Parathyroid adenoma (tissue), 2 donors: Measurements from ENCODE around the gene DYSF.

Experiments used
- H2AFZ ChIP-seq: fragments of 300-600 bp; sonication (generic); one replicate; pipeline ENCODE4 v1.7.0; 2017; ENCODE audit warnings: antibody characterized with exemption, mild to moderate bottlenecking
- H3K27ac ChIP-seq: fragments of 300-600 bp; sonication (generic); one replicate; pipeline ENCODE4 v1.7.0; 2017
- H3K27me3 ChIP-seq: fragments of 300-600 bp; sonication (generic); one replicate; pipeline ENCODE4 v1.7.0; 2017; ENCODE audit warnings: low read length; ENCODE audit not compliant: control insufficient read depth, insufficient read depth
- H3K36me3 ChIP-seq: fragments of 300-600 bp; sonication (generic); one replicate; pipeline ENCODE4 v1.7.0; 2017; ENCODE audit warnings: low read length; ENCODE audit not compliant: control insufficient read depth, insufficient read depth
- H3K4me1 ChIP-seq: fragments of 300-600 bp; sonication (generic); one replicate; pipeline ENCODE4 v1.7.0; 2017; ENCODE audit warnings: control low read depth
- H3K4me2 ChIP-seq: fragments of 300-600 bp; sonication (generic); one replicate; pipeline ENCODE4 v1.7.0; 2017; ENCODE audit warnings: low read length
- H3K4me3 ChIP-seq: fragments of 300-600 bp; sonication (generic); one replicate; pipeline ENCODE4 v1.7.0; 2017; ENCODE audit warnings: low read depth, low read length
- H3K79me2 ChIP-seq: fragments of 300-600 bp; sonication (generic); one replicate; pipeline ENCODE4 v1.7.0; 2017; ENCODE audit warnings: control low read depth
- H3K9ac ChIP-seq: fragments of 300-600 bp; sonication (generic); one replicate; pipeline ENCODE4 v1.7.0; 2017; ENCODE audit warnings: mild to moderate bottlenecking
- H3K9me3 ChIP-seq: fragments of 300-600 bp; sonication (generic); one replicate; pipeline ENCODE4 v1.7.0; 2017; ENCODE audit warnings: low read length; ENCODE audit not compliant: control insufficient read depth
- TF ChIP-seq, protein P1 (sequence below): fragments of 300-600 bp; sonication (generic); IDR thresholded peaks from one replicate; pipeline ENCODE4 v1.7.0; 2017; ENCODE audit warnings: antibody characterized with exemption, mild to moderate bottlenecking
- donor health status: primary hyperparathyroidism.

Gene DYSF

DNA sequence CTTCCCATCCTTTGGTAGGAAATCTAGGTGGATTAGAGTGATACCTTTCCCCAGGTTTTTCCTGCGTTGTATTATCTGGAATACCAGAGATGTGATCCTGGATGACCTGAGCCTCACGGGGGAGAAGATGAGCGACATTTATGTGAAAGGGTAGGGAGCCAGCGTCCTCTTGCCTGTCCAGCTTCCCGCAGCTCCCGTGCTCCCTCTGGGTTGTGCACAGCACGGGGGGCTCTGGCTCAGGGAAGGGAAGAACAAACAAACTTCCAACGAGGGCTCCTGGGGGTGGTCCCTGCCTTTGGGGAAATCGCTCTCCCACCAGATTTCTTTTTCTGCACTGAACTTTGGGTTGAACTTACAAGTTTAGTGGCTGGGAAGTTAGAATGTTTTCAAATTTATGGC, 215.7 kb downstream of the DYSF start:
- no peak overlapping the region for H3K9ac ChIP-seq
- H3K9me3 ChIP-seq = no peaks in the 10 kb centered on the region
- H2AFZ ChIP-seq = no peak overlapping the region
- TF ChIP-seq, protein P1, sequence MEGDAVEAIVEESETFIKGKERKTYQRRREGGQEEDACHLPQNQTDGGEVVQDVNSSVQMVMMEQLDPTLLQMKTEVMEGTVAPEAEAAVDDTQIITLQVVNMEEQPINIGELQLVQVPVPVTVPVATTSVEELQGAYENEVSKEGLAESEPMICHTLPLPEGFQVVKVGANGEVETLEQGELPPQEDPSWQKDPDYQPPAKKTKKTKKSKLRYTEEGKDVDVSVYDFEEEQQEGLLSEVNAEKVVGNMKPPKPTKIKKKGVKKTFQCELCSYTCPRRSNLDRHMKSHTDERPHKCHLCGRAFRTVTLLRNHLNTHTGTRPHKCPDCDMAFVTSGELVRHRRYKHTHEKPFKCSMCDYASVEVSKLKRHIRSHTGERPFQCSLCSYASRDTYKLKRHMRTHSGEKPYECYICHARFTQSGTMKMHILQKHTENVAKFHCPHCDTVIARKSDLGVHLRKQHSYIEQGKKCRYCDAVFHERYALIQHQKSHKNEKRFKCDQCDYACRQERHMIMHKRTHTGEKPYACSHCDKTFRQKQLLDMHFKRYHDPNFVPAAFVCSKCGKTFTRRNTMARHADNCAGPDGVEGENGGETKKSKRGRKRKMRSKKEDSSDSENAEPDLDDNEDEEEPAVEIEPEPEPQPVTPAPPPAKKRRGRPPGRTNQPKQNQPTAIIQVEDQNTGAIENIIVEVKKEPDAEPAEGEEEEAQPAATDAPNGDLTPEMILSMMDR = no peak
- no peak overlapping the region for H3K4me3 ChIP-seq
- no peak overlapping the region for H3K27ac ChIP-seq
- no peaks in the 10 kb centered on the region for H3K4me1 ChIP-seq
- H3K4me2 ChIP-seq = no peak overlapping the region
- no peaks in the 10 kb centered on the region for H3K36me3 ChIP-seq
- H3K27me3 ChIP-seq = no peaks in the 10 kb centered on the region
- no peaks in the 10 kb centered on the region for H3K79me2 ChIP-seq

DNA sequence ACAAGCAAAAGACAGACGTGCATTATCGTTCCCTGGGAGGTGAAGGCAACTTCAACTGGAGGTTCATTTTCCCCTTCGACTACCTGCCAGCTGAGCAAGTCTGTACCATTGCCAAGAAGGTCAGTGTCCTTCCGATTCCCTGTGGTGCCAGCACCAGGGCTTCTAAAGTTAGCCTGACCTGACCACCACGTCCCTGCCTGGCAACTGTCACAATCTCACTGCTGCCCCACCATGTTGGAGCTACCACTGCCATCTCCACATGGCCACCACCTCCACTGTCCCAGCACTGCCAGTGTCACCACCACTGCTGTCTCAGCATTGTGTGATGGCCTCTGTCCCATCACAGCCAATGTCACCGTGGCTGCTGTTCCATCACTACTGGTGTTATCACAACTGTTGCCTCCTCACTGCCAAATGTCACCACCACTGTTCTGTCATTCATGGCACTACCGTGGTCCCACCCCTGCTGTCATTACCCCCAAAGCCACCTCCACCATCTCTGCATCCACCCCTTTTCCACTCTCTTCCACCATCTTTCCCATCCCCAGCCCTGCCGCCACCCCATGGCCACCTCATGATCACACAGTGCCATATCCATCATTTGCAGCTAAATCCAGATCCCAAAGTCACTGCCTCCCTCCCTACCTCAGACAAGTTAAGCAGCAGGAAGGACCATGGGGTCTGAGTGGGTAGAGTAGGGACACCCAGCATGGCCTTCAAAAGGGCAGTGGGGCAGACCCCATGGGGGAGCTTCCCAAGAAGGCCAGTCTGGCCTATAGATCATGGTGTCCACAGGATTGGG, 216.5 kb downstream of the DYSF start:
- Histone ChIP-seq H3K36me3 (no peaks in the 10 kb centered on the region), H3K4me2 (no peak overlapping the region), H3K4me1 (no peaks in the 10 kb centered on the region), H3K27me3 (no peaks in the 10 kb centered on the region), H3K9ac (no peak overlapping the region), H3K4me3 (no peak overlapping the region), H3K9me3 (no peaks in the 10 kb centered on the region), H3K27ac (no peak overlapping the region), H3K79me2 (no peaks in the 10 kb centered on the region), H2AFZ (no peak overlapping the region)
- TF ChIP-seq, protein P1 = no peak

DNA sequence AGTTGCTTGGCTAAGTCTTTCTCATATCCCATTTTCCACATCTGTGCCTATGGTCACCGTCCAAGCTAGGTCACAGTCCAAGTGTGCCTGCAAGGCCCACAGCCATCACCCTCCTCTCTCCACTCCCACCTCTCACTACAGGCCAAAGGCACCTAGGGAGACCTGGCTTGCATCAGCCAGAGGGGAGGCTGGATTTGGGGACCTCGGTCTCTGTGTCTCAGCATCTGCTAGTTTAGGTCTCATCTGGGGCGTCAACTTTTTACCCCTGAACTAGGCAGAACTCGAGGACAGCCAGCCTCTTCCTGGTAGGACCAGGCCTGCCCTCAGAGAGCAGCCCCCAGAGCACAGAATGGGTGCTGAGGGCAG, 217.1 kb downstream of the DYSF start:
- H3K27ac ChIP-seq = no peak overlapping the region
- H3K9me3 ChIP-seq = no peaks in the 10 kb centered on the region
- H3K4me2 ChIP-seq = no peak overlapping the region
- no peaks in the 10 kb centered on the region for H3K36me3 ChIP-seq
- H3K9ac ChIP-seq = no peak overlapping the region
- TF ChIP-seq, protein P1 = no peak
- H3K4me3 ChIP-seq = no peak overlapping the region
- no peaks in the 10 kb centered on the region for H3K79me2 ChIP-seq
- H3K27me3 ChIP-seq = no peaks in the 10 kb centered on the region
- no peaks in the 10 kb centered on the region for H3K4me1 ChIP-seq
- H2AFZ ChIP-seq = no peak overlapping the region

DNA sequence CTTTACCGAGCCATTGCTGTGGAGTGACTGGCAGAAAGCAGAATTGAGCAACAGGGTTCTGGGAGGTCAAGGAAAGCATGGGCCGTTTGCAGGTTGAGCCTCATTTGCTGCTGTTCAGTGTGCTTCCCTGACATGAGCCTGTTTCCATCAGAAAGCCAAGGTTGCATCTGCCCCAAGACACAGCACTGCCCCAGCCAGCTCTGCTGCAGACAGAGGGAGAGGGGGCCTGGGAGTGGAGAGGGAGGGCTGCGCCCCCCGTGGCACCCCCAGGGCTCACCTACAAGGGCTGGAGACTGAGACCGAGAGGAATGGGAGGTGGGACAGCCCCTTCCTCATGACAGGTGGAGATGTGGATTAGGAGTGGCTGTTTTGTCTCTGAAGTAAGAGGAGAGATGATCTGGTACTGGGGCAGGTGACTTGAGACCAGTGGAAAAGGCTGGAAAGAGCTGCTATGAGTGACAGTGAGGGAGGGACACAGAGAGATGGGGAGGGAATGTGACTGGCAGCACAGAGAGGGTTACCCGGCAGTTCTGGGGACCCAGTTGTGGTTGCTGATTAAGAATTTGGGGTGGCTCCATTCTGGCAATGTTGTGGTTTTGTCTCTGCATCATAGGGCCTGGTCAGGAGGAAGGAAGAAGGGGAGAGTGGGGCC, 218.0 kb downstream of the DYSF start:
- no peak overlapping the region for H3K27ac ChIP-seq
- no peaks in the 10 kb centered on the region for H3K4me1 ChIP-seq
- no peaks in the 10 kb centered on the region for H3K27me3 ChIP-seq
- H3K4me2 ChIP-seq = no peak overlapping the region
- no peaks in the 10 kb centered on the region for H3K36me3 ChIP-seq
- H3K9ac ChIP-seq = no peak overlapping the region
- H2AFZ ChIP-seq = no peak overlapping the region
- H3K9me3 ChIP-seq = no peaks in the 10 kb centered on the region
- TF ChIP-seq, protein P1 = no peak
- H3K79me2 ChIP-seq = no peaks in the 10 kb centered on the region
- H3K4me3 ChIP-seq = no peak overlapping the region
